Ramos (cell line): ENCODE data around the gene CTDNEP1.

Experiments used
- in situ Hi-C: fragments of 300-500 bp; cut with MboI; formaldehyde crosslinking; loops from one replicate; pipeline ENCODE4 v1.14.3; 2022; ENCODE audit warnings: low sequenced_read_pairs; ENCODE audit not compliant: unreplicated experiment

Gene CTDNEP1

GRCh38 chr17:7235693-7236665 is 15.6 kb downstream of the CTDNEP1 start:
- in situ Hi-C loops: loop anchor here (25.0 kb wide), 1 partner anchor 601 kb away; the partner anchor contains the start of gene KDM6B

GRCh38 chr17:7234083-7234951 is 17.2 kb downstream of the CTDNEP1 start, which contains the start of gene DVL2:
Gene DVL2 (minus strand): TSS chr17:7234517. CDS start chr17:7234262, 255 bp downstream.
- in situ Hi-C loops: loop anchor here (25.0 kb wide), 1 partner anchor 603 kb away; the partner anchor contains the start of gene KDM6B

GRCh38 chr17:7233701-7234082 is 17.8 kb downstream of the CTDNEP1 start:
- in situ Hi-C loops: loop anchor here (25.0 kb wide), 1 partner anchor 604 kb away; the partner anchor contains the start of gene KDM6B

- in situ Hi-C loops: loop anchor here (25.0 kb wide), 1 partner anchor 605 kb away; the partner anchor contains the start of gene KDM6B
These were observed 19.4 kb downstream of the CTDNEP1 start for GRCh38 chr17:7232114-7232513.

GRCh38 chr17:7229504-7229903 is 22.0 kb downstream of the CTDNEP1 start:
- in situ Hi-C loops: loop anchor here (25.0 kb wide), 1 partner anchor 608 kb away; the partner anchor contains the start of gene KDM6B

GRCh38 chr17:7228920-7229319 is 22.6 kb downstream of the CTDNEP1 start:
- in situ Hi-C loops: loop anchor here (25.0 kb wide), 1 partner anchor 608 kb away; the partner anchor contains the start of gene KDM6B

- in situ Hi-C loops: loop anchor here (25.0 kb wide), 1 partner anchor 610 kb away; the partner anchor contains the start of gene KDM6B
These were observed 24.5 kb downstream of the CTDNEP1 start for GRCh38 chr17:7226721-7227710.

GRCh38 chr17:7225711-7226331 is 25.7 kb downstream of the CTDNEP1 start:
- in situ Hi-C loops: loop anchor here (25.0 kb wide), 1 partner anchor 611 kb away; the partner anchor contains the start of gene KDM6B

- in situ Hi-C loops: loop anchor here (25.0 kb wide), 1 partner anchor 613 kb away; the partner anchor contains the start of gene KDM6B
These were observed 26.8 kb downstream of the CTDNEP1 start for GRCh38 chr17:7224661-7225111.

GRCh38 chr17:7224110-7224509 is 27.4 kb downstream of the CTDNEP1 start:
- in situ Hi-C loops: no loop called here

GRCh38 chr17:7223375-7223774 is 28.2 kb downstream of the CTDNEP1 start:
- in situ Hi-C loops: no loop called here

GRCh38 chr17:7222972-7223292 is 28.6 kb downstream of the CTDNEP1 start:
- in situ Hi-C loops: no loop called here

- in situ Hi-C loops: no loop called here
These were observed 29.2 kb downstream of the CTDNEP1 start for GRCh38 chr17:7222093-7222971.

GRCh38 chr17:7221278-7222092 is 30.0 kb downstream of the CTDNEP1 start:
- in situ Hi-C loops: no loop called here

GRCh38 chr17:7220593-7221277 is 30.8 kb downstream of the CTDNEP1 start:
- in situ Hi-C loops: no loop called here
